Hepatocyte (in vitro differentiated cells): ENCODE data around the gene TXN. TPM values are rescaled to one million over a fixed set of nuclear protein-coding genes. Genes with fewer than 3 reads are reported as not detected.

Experiments used
- polyA plus RNA-seq: library from polyadenylated mRNA; unstranded; fragments of >200 nt; fragmentation: Nextera tagmentation; extraction: Ambion mirVana; gene quantifications from 2 replicates; pipeline ENCODE4 v1.2.1, GENCODE V29; 2016
- total RNA-seq: library from RNA; depleted of rRNA; stranded (reverse); fragments of >200 nt; gene quantifications from 2 replicates; pipeline ENCODE4 v1.2.3, GENCODE V29; 2014

The TXN gene
- total and polyA plus RNA-seq, 2 experiments from 2014 or later: 195 to 416 TPM

Other genes with a start within 250 kb of the TXN start
- 0.28 and 1.2 TPM in 2 replicates for gene C9orf152, start 48.3 kb downstream of the TXN start, total RNA-seq
- 0.29 and 0.68 TPM in 2 replicates for gene C9orf152, start 48.3 kb downstream of the TXN start, polyA plus RNA-seq
- gene TXNDC8, start 81.4 kb upstream of the TXN start, total RNA-seq: not detected in 2 replicates
- gene TXNDC8, start 81.4 kb upstream of the TXN start, polyA plus RNA-seq: not detected in 2 replicates